Naive thymus-derived CD8-positive, alpha-beta T cell (primary cell): ENCODE data around the gene CCNQ. TPM values are rescaled to one million over a fixed set of nuclear protein-coding genes. Genes with fewer than 3 reads are reported as not detected.
A peak's percentile ranks its signal among the peaks of the same experiment; 100 is the strongest.

ENCODE experiments used
- ATAC-seq, 2 donors: fragments of 150-1000 bp; cut with Tn5 transposase in 1 of 2; sonication (Bioruptor Pico), chemical (Tn5 transposase) in 1 of 2; 1 replicate in 1 of 2; 2 replicates in 1 of 2; pipeline ENCODE4 v1.10.0; 2021; ENCODE audit warnings: mild to moderate bottlenecking in 2 of 2, moderate library complexity in 2 of 2
- POLR2A ChIA-PET: fragments of 350-600 bp; sonication (Branson Sonifier 250); formaldehyde crosslinking; loops from one replicate; lab custom pipeline; 2021; ENCODE audit warnings: antibody characterized with exemption; lab: Charles Lee
- DNase-seq, 10 donors: peaks; one replicate each; pipeline versions ENCODE4 v3.0.0 to v3.0.0-alpha.2; 2020 to 2022
- H3K27ac Mint-ChIP-seq, 10 donors: one replicate each; pipeline ENCODE4 v1.8.0; 2020 to 2022; ENCODE audit warnings: mild to moderate bottlenecking in 10 of 10, mixed read lengths in 10 of 10, moderate library complexity in 4 of 10, inconsistent platforms in 1 of 10
- H3K27me3 Mint-ChIP-seq, 5 donors: one replicate each; pipeline ENCODE4 v1.8.0; 2021 to 2022; ENCODE audit warnings: mixed read lengths in 5 of 5
- H3K36me3 Mint-ChIP-seq, 3 donors: one replicate each; pipeline ENCODE4 v1.8.0; 2020 to 2022; ENCODE audit warnings: mixed read lengths in 3 of 3, mild to moderate bottlenecking in 2 of 3, inconsistent platforms in 1 of 3
- H3K4me1 Mint-ChIP-seq, 4 donors: one replicate each; pipeline ENCODE4 v1.8.0; 2021 to 2022; ENCODE audit warnings: mixed read lengths in 4 of 4
- H3K4me3 Mint-ChIP-seq, 10 donors: one replicate each; pipeline ENCODE4 v1.8.0; 2020 to 2022; ENCODE audit warnings: mild to moderate bottlenecking in 10 of 10, mixed read lengths in 10 of 10, moderate library complexity in 6 of 10, inconsistent platforms in 1 of 10
- H3K9me3 Mint-ChIP-seq, 9 donors: one replicate each; pipeline ENCODE4 v1.8.0; 2020 to 2022; ENCODE audit warnings: mixed read lengths in 9 of 9, mild to moderate bottlenecking in 3 of 9, inconsistent platforms in 1 of 9, moderate library complexity in 1 of 9
- polyA plus RNA-seq, 3 donors: library from polyadenylated mRNA; unstranded; fragments of 300-500 nt; fragmentation: Illumina TruSeq; gene quantifications; one replicate each; pipeline ENCODE4 v1.2.3, GENCODE V29; 2021
- total RNA-seq, 8 experiments: library from RNA in 2 of 8; stranded (reverse) in 2 of 8; gene quantifications; one replicate each; pipeline ENCODE4 v1.2.3 and lab custom pipeline; 2021 to 2026

The CCNQ gene
- total and polyA plus RNA-seq, 5 experiments from 2014 or later = 25.3 to 37.6 (median 28.7) TPM

DNA sequence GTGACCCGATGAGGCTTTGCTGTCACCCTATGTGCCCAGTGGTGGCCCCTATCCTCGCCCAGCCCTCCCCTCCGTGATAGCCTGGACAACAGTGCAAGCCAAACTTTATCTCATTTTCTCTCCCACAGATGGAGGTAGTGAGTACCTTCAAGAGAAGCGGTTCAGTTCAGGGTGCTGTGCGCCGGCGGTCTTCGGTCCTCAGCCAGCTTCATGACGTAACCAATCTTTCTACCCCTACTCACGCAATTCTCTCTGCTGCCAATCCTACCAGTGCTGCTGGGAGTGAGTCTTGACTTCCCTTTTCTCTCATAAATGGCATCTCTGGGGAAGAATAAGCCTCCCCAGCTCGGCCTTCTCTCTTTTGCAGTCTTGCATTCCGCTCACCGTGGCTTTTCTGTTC is 29.5 kb downstream of the CCNQ start:
- ATAC-seq (no peak), DNase-seq (no peak)
- no peaks in the 10 kb centered on the region for H3K27me3 Mint-ChIP-seq
- POLR2A ChIA-PET = no interaction called here
- H3K4me1 Mint-ChIP-seq = peaks cover 3 to 9% (median 6%) of the 10 kb centered on the region in 4 donors
- peaks cover 0 to 4% (median 0%) of the 10 kb centered on the region in 9 donors for H3K9me3 Mint-ChIP-seq
- H3K4me3 Mint-ChIP-seq = no peak overlapping the region
- H3K27ac Mint-ChIP-seq = peak overlapping the region in 1 of 10 donors; percentile 5
- H3K36me3 Mint-ChIP-seq = no peaks in the 10 kb centered on the region

DNA sequence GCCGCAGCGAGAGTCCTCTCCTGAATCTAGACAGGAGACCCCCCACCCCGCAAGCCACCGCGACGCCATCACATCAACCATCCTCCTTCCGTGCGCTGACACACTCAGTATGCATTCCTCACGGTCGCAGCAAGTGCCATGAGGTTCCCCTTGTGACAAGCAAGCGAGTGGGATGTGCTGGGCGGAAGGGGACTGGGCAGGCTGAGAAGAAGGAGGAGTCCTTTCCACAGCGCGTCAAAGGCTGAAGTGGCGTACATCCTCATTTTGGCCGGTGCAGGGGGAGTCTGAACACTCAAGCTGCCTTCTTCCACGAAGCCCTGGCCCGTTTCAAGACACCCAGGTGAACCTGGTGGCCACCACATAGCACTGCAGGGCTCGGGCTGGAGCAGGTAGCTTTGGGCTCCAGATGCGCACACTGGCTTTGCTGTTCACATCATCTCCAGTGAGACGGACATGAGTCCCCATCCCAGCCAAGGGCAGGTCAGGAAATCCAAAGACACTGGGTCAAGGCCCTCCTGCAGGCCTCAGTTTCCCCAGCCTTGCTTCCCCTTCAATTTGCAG is 30.4 kb downstream of the CCNQ start:
- Mint-ChIP-seq H3K36me3 (no peaks in the 10 kb centered on the region), H3K9me3 (peaks cover 0 to 4% (median 0%) of the 10 kb centered on the region in 9 donors), H3K27me3 (no peaks in the 10 kb centered on the region), H3K27ac (no peak overlapping the region), H3K4me3 (no peak overlapping the region), H3K4me1 (peaks cover 4 to 9% (median 6%) of the 10 kb centered on the region in 4 donors)
- POLR2A ChIA-PET = no interaction called here
- DNase-seq (no peak), ATAC-seq (no peak)

DNA sequence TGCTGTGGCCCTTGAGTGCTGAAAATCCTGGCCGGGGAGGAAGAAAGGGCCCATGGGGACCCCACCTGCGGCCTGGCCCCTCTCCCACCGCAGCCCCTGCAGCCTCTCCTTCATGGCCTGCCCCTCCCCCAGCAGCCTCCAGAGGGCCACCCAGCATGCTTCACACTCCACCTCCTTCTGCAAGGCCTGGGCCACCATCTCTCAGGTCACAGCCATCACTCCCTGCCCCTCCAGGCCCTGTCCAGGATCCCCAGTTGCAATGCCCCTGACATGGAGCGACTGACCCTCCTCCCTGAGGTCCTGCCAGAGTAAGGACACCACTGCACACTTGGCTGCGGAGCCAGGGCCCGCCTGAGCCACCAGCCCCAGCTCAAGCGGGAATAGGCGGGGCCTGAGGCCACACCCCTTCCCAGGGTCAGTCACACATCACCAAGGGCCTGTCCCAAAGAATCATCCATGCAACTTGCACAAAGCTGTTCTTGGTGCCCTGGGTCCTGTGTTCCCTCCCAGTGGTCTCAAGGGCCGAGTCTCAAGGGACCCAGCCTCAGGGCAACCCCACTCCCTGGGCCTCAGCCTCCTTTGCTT is 32.9 kb downstream of the CCNQ start:
- Mint-ChIP-seq H3K4me1 (peaks cover 2 to 3% (median 2%) of the 10 kb centered on the region in 4 donors), H3K4me3 (no peak overlapping the region), H3K9me3 (peaks cover 0 to 4% (median 0%) of the 10 kb centered on the region in 9 donors), H3K27me3 (no peaks in the 10 kb centered on the region), H3K36me3 (no peaks in the 10 kb centered on the region), H3K27ac (no peak overlapping the region)
- POLR2A ChIA-PET = no interaction called here
- ATAC-seq = no peak
- no peak for DNase-seq

DNA sequence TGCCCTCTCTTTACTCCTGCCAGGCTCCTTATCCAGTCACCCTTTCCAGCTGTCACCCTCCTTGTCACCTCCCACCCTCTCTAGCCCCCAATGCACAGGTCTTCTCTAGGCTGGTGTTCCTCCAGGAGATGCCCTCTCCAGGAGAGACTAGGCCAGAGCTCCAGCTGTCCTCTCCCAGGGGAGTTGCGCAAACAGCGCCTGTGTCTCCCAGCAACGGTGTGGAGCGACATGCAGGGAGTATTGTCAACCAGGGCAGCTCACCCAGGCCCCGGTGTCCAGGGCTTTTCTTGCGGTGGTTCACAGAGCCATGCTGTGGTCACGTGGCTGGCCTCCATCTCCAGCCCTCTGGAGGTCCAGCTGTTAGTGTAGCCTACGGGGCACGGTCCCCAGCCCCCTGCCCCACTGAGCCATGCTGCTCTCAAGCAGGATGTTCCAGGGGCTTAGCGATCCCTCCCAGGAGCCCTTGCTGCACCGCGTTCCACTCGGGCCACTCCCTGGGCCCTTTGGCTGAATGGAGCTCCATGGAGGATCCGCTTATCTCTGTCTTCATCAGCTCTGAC is 34.8 kb downstream of the CCNQ start:
- H3K27ac Mint-ChIP-seq = no peak overlapping the region
- no peak for DNase-seq

DNA sequence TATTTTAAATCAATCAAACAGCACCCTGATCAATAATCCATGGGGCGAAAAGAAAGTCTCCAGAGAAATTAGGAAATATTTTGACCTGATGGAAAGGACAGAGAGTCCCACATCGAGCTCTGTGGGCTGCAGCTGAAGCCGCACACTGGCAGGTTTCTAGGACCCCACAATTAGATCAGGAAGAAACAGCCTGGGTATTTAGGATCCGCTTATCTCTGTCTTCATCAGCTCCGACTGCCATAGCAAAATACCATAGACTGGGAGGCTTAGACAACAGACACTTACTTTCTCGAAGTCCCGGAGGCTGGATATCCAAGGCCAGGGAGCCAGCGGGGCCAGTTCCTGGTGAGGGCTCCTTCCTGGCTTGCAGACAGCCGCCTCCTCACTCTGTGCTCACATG is 36.4 kb downstream of the CCNQ start:
- H3K4me1 Mint-ChIP-seq = peaks cover 0 to 6% (median 1%) of the 10 kb centered on the region in 4 donors
- no peaks in the 10 kb centered on the region for H3K36me3 Mint-ChIP-seq
- POLR2A ChIA-PET = no interaction called here
- ATAC-seq (no peak), DNase-seq (no peak)
- no peak overlapping the region for H3K4me3 Mint-ChIP-seq
- no peak overlapping the region for H3K27ac Mint-ChIP-seq
- no peaks in the 10 kb centered on the region for H3K9me3 Mint-ChIP-seq
- H3K27me3 Mint-ChIP-seq = no peaks in the 10 kb centered on the region

More for the DNA sequence above, 34.8 kb downstream of the CCNQ start:
- POLR2A ChIA-PET = no interaction called here
- Mint-ChIP-seq H3K36me3 (no peaks in the 10 kb centered on the region), H3K27me3 (no peaks in the 10 kb centered on the region), H3K9me3 (no peaks in the 10 kb centered on the region), H3K4me3 (no peak overlapping the region), H3K4me1 (peaks cover 0 to 6% (median 1%) of the 10 kb centered on the region in 4 donors)
- ATAC-seq = no peak

DNA sequence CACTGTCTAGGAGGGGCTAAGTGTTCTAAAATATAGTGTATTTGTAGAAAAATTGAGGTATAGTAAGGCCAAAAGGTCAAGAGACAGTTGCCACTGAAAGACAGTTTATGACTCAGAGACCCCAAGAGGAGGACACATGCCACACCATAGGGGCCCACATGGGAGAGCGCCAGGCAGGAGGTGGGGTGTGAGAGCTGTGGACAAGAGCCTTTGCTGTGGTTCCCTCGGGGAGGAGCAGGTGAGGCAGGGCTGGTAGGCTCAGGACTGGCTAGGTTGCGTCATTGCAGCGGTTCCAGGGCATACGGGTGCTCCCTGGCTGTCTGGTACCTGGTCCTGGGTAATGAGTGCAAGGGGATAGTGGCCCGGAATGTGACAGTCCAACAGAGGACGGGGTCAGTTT is 37.6 kb downstream of the CCNQ start:
- H3K27ac Mint-ChIP-seq = no peak overlapping the region

DNA sequence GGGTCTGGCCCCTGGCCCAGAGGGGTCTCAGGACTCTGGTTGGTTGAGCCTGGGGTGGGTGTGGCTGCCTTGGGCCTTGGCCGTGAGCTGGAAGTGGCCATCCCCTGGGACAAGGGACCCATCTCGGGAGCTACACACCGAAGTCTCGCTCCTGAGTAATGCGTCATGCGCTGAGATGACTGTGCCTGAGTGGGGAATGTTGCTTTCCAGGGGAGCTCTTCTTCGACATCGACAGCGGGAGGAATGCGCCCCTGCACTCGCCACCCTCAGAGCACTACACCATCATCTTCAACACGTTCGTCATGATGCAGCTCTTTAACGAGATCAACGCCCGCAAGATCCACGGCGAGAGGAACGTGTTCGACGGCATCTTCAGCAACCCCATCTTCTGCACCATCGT is 38.5 kb downstream of the CCNQ start:
- no peak for ATAC-seq
- Mint-ChIP-seq H3K4me1 (peaks cover 0 to 10% (median 1%) of the 10 kb centered on the region in 4 donors), H3K4me3 (no peak overlapping the region), H3K27me3 (no peaks in the 10 kb centered on the region), H3K9me3 (no peaks in the 10 kb centered on the region), H3K27ac (no peak overlapping the region), H3K36me3 (no peaks in the 10 kb centered on the region)
- no peak for DNase-seq
- POLR2A ChIA-PET = no interaction called here

More for the DNA sequence above, 37.6 kb downstream of the CCNQ start:
- no peaks in the 10 kb centered on the region for H3K27me3 Mint-ChIP-seq
- POLR2A ChIA-PET = no interaction called here
- H3K9me3 Mint-ChIP-seq = no peaks in the 10 kb centered on the region
- peaks cover 0 to 10% (median 1%) of the 10 kb centered on the region in 4 donors for H3K4me1 Mint-ChIP-seq
- H3K36me3 Mint-ChIP-seq = no peaks in the 10 kb centered on the region
- no peak overlapping the region for H3K4me3 Mint-ChIP-seq
- DNase-seq (no peak), ATAC-seq (no peak)

DNA sequence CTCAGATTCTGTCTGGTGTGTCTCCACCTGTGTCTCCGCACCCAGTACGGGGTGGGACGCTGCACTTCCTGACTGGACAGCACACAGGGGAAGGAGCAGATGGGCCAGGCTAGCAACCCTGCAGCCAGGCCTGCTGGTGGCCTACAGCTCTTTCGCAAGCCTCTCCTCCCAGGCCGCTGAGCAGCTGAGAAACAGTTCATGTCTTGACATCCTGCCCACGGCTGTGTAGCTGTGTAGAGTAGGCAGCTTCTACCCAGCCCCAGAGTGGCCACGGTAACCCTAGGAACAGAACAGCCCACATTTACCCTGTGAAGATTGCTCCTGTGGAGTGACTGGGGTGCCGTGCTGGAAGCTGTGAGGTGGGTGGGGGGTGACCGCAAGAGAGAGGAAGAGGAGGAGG is 38.9 kb downstream of the CCNQ start:
- Mint-ChIP-seq H3K27me3 (no peaks in the 10 kb centered on the region), H3K27ac (no peak overlapping the region), H3K4me1 (peaks cover 0 to 10% (median 1%) of the 10 kb centered on the region in 4 donors), H3K4me3 (no peak overlapping the region), H3K36me3 (no peaks in the 10 kb centered on the region), H3K9me3 (no peaks in the 10 kb centered on the region)
- DNase-seq (no peak), ATAC-seq (peak in 1 of 2 donors; percentile 29)
- POLR2A ChIA-PET = no interaction called here

DNA sequence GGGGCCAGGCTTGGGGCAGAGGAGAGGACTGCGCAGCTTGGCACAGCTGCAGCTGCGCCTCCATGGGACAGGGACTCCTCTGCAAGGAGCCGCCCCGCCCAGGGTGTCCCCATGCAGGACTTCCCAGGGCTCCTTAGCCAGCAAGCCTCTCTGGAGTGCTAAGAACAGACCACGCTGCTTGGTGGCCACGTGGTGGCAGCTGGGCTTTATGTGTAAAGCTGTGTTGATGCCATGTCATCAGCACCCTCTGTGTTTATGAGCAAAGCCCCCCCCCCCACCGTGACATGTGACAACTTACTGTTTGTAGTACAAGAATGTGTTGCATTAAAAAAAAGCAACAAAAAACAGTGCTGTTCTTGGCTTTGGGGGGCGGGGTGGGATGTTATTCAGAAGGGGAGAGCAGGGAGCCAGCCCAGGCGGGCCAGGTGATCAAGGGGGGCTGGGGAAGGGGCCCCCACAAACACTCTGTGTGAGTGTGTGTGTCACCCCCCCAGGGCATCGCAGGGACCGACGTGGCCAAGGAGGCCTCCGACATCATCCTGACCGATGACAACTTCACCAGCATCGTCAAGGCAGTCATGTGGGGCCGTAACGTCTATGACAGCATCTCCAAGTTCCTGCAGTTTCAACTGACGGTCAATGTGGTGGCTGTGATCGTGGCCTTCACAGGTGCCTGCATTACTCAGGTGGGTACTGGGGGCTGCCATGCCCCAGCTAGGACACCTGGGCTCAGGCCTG is 41.2 kb downstream of the CCNQ start:
- Mint-ChIP-seq H3K27ac (no peak overlapping the region), H3K9me3 (no peaks in the 10 kb centered on the region), H3K36me3 (no peaks in the 10 kb centered on the region), H3K4me3 (no peak overlapping the region), H3K4me1 (peaks cover 0 to 10% (median 0%) of the 10 kb centered on the region in 4 donors), H3K27me3 (no peaks in the 10 kb centered on the region)
- ATAC-seq (no peak), DNase-seq (no peak)
- POLR2A ChIA-PET = no interaction called here

DNA sequence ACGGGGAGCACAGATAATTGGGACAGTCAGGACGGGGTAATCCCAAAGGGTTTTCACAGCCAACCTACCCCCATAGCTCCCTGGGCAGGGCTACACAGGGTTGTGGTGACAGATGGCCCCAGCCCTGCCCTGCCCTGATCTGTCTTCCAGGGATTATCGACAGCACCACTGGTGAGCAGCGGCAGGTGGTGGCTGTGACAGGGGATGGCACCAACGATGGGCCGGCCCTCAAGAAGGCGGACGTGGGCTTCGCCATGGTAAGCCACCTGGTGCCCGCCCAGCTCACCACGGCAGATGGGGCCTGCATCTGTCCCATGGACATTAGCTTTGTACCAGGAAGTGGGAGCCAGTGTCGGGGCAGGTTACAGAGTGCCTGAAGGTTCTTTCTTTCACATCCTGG is 42.2 kb downstream of the CCNQ start:
- POLR2A ChIA-PET = no interaction called here
- Mint-ChIP-seq H3K9me3 (no peaks in the 10 kb centered on the region), H3K27ac (no peak overlapping the region), H3K4me3 (no peak overlapping the region), H3K36me3 (no peaks in the 10 kb centered on the region), H3K27me3 (no peaks in the 10 kb centered on the region), H3K4me1 (peaks cover 0 to 10% (median 0%) of the 10 kb centered on the region in 4 donors)
- ATAC-seq (no peak), DNase-seq (no peak)

DNA sequence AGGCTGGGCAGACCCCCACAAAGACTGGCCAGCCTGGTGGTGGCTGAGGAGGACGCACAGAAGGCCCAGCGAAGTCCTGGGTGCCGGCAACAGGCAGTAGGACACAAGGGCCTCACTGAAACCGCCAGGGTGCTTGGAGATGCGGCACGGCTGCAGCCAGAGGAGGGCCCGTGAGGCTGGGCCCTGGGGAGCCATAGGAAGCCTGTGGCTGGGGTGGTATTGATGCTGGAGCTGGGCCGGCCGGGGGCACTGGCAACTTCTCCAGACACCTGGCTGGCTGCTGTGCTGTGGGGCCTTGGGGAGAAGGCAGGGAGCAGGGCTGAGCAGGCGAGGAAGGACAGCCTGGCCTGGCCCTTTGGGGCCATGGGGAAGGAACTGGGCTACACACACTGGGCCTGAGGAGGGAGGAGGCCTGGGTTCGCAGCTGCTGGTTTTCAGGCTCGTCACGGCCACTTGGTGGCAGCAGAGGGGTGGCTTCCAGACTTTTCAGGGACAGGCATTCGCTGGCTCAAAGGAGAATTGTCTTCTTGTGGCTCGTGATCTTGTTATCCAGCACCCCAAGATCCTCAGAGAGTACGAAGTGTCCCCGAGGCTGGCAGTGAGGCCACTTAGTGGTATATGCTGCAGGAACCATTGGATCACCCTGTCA is 44.3 kb downstream of the CCNQ start:
- DNase-seq (peak; percentile 37 to 77 (median 47)), ATAC-seq (peak; percentile 67 to 70)
- Mint-ChIP-seq H3K4me3 (peak overlapping the region in 1 of 10 donors; percentile 30), H3K27ac (peak overlapping the region in 1 of 10 donors; percentile 13), H3K4me1 (peaks cover 0 to 6% (median 0%) of the 10 kb centered on the region in 4 donors), H3K9me3 (no peaks in the 10 kb centered on the region), H3K27me3 (no peaks in the 10 kb centered on the region), H3K36me3 (no peaks in the 10 kb centered on the region)
- POLR2A ChIA-PET = interaction anchor here (0.8 to 1.1 kb wide), 2 partner anchors 593 to 613 kb away, joined by 3 read pairs; no protein-coding TSS in a partner anchor

DNA sequence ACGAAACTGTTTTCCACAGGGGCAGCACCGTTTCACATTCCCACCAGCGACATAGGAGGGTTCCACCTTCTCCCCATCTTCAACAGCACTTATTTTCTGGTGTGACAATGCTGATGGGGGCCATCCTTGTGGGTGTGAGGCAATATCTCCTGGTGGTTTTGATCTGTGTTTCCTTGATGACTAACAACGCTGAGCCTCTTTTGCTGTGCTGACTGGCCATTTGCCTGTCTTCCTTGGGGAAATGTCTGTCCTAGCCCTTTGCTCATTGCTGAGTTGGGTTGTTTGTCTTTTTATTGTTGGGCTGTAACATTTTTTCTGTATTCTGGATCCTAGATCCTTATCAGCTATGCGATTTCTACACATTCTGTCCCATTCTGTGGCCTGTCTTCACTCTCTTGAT is 47.8 kb downstream of the CCNQ start:
- DNase-seq (no peak), ATAC-seq (no peak)
- Mint-ChIP-seq H3K9me3 (no peaks in the 10 kb centered on the region), H3K36me3 (no peaks in the 10 kb centered on the region), H3K27ac (no peak overlapping the region), H3K4me3 (no peak overlapping the region), H3K27me3 (peaks cover 0 to 2% (median 0%) of the 10 kb centered on the region in 5 donors), H3K4me1 (peaks cover 0 to 2% (median 0%) of the 10 kb centered on the region in 4 donors)
- POLR2A ChIA-PET = no interaction called here
